Neural crest cell (in vitro differentiated cells): Measurements from ENCODE around the gene ERAP2. TPM values are rescaled to one million over a fixed set of nuclear protein-coding genes. Genes with fewer than 3 reads are reported as not detected.
"Not testable (repeated sequence)": the region's sequence is repeated elsewhere in the genome, so short reads cannot be mapped to it uniquely, and the experiment has no call there.

Experiments
- DNase-seq: peaks from one replicate; pipeline ENCODE4 v3.0.0; 2021; ENCODE audit warnings: low read depth, mixed read lengths, low spot score
- H3K27ac Mint-ChIP-seq: one replicate; pipeline ENCODE4 v1.8.0; 2021; ENCODE audit warnings: mild to moderate bottlenecking, mixed read lengths; ENCODE audit not compliant: unreplicated experiment
- H3K27me3 Mint-ChIP-seq: 2 replicates; pipeline ENCODE4 v1.8.0; 2021; ENCODE audit warnings: low read depth, mild to moderate bottlenecking, mixed read lengths
- H3K36me3 Mint-ChIP-seq: 2 replicates; pipeline ENCODE4 v1.8.0; 2021; ENCODE audit warnings: low read depth, mild to moderate bottlenecking, mixed read lengths
- H3K4me1 Mint-ChIP-seq: 2 replicates; pipeline ENCODE4 v1.8.0; 2021; ENCODE audit warnings: mixed read lengths
- H3K4me3 Mint-ChIP-seq: one replicate; pipeline ENCODE4 v1.8.0; 2021; ENCODE audit warnings: mild to moderate bottlenecking, mixed read lengths
- H3K9me3 Mint-ChIP-seq: 2 replicates; pipeline ENCODE4 v1.8.0; 2021; ENCODE audit warnings: mixed read lengths
- total RNA-seq: library from RNA; stranded (reverse); gene quantifications from 2 replicates; pipeline ENCODE4 v1.2.1, GENCODE V29; 2021
- TF ChIP-seq, protein P1 (sequence below): fragments of 200-600 bp; sonication (generic); conservative IDR thresholded peaks from 2 replicates; pipeline ENCODE4 v1.5.0; 2021; ENCODE audit warnings: antibody characterized with exemption, mild to moderate bottlenecking

Gene ERAP2
- total RNA-seq, 1 donor from 2014 or later = not detected

DNA sequence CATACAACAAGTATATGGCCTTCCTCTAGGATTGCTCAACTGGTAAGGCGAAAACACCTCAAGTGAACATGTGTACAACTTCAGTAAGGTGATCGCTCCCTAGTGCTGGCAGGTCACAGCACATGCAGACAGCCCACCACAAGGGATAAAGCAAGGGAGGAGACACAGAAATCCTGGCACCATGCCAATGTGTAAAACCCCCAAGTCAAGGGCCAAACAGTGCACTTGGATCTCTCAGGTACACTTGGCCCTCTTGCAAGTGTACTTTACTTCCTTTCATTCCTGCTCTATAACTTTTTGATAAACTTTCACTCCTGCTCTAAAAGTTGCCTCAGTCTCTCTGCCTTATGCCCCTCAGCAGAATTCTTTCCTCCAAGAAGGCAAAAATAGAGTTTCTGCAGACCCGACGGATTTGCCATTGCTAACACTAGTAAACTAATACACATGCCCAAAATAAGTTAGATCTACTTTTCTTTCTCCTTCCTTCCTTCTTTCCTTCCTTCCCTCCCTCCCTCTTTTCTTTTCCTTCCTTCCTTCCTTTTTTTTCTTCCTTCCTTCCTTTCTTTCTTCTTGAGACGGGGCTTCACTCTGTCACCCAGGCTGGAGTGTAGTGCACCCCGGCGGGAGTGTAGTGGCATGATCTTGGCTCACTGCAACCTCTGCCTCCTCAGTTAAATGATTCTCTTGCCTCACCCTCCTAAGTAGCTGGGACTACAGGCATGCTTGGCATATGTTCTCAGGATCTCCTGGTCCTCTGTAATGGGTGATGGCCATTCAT lies 52.8 kb downstream of the ERAP2 start:
- no peak overlapping the region for H3K27ac Mint-ChIP-seq
- H3K9me3 Mint-ChIP-seq = no peaks in the 10 kb centered on the region
- H3K4me3 Mint-ChIP-seq = no peak overlapping the region
- H3K4me1 Mint-ChIP-seq = peaks cover 17% of the 10 kb centered on the region
- no peaks in the 10 kb centered on the region for H3K27me3 Mint-ChIP-seq
- no peak for DNase-seq
- TF ChIP-seq, protein P1, sequence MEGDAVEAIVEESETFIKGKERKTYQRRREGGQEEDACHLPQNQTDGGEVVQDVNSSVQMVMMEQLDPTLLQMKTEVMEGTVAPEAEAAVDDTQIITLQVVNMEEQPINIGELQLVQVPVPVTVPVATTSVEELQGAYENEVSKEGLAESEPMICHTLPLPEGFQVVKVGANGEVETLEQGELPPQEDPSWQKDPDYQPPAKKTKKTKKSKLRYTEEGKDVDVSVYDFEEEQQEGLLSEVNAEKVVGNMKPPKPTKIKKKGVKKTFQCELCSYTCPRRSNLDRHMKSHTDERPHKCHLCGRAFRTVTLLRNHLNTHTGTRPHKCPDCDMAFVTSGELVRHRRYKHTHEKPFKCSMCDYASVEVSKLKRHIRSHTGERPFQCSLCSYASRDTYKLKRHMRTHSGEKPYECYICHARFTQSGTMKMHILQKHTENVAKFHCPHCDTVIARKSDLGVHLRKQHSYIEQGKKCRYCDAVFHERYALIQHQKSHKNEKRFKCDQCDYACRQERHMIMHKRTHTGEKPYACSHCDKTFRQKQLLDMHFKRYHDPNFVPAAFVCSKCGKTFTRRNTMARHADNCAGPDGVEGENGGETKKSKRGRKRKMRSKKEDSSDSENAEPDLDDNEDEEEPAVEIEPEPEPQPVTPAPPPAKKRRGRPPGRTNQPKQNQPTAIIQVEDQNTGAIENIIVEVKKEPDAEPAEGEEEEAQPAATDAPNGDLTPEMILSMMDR = no peak
- no peaks in the 10 kb centered on the region for H3K36me3 Mint-ChIP-seq

DNA sequence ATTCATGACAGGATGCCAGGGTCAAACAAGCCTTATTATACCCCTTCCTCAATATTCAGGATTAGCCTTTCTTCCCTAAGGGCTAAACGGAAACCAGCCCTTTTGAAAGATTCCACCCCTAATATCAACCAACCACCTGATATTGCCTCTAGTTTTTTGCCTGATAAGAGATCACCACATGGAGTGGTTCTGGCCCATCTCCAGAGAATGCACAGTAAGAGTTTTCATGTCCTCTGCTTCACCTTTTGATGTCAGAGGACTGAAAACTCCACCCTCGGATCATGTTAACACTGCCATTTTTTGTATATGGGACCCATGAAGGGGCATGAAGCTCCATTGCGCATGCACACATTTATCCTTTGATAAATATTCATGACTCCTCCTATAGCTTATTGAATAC lies 53.8 kb downstream of the ERAP2 start:
- H3K27me3 Mint-ChIP-seq = no peaks in the 10 kb centered on the region
- H3K27ac Mint-ChIP-seq = no peak overlapping the region
- peaks cover 20% of the 10 kb centered on the region for H3K4me1 Mint-ChIP-seq
- no peaks in the 10 kb centered on the region for H3K9me3 Mint-ChIP-seq
- DNase-seq = no peak
- no peaks in the 10 kb centered on the region for H3K36me3 Mint-ChIP-seq
- TF ChIP-seq, protein P1 = no peak
- H3K4me3 Mint-ChIP-seq = no peak overlapping the region

DNA sequence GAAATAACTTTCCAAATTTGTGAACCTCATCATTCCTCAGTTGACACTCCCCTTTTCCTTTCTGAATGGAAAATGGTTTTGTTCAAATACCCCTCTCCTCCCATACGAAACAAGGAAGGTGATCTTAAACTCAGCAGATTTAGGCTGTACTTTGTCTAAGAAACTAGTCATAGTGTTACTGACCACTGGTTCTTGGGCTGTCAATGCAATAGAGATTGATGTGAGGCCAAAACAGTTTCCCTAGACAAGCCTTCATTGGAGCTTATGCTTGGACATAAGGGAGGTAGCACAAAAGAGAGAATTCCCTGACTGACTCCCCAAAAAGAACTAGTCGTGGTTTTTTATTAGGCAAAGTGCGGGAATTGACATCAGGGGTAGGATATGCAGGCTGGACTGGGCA lies 54.3 kb downstream of the ERAP2 start:
- H3K27ac Mint-ChIP-seq = no peak overlapping the region
- no peak overlapping the region for H3K4me3 Mint-ChIP-seq
- H3K9me3 Mint-ChIP-seq = no peaks in the 10 kb centered on the region
- no peaks in the 10 kb centered on the region for H3K36me3 Mint-ChIP-seq
- H3K4me1 Mint-ChIP-seq = peaks cover 20% of the 10 kb centered on the region
- TF ChIP-seq, protein P1 = no peak
- H3K27me3 Mint-ChIP-seq = no peaks in the 10 kb centered on the region
- no peak for DNase-seq

DNA sequence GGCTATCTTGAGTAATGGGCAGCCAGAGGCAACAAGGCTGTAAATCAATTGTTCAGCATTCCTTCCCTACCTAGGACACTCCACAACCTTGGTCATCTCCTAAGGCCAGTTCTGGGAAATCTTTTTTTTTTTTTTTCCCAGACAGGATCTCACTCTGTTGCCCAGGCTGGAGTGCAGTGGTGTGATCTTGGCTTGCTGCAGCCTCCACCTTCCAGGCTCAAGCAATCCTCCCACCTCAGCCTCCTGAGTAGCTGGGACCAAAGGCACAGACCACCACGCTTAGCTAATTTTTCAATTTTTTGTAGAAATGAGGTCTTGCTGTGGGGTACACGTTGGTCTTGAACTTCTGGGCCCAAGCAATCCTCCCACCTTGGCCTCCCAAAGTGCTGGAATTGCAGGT lies 54.7 kb downstream of the ERAP2 start:
- not testable (repeated sequence) for DNase-seq, H3K36me3 Mint-ChIP-seq, H3K9me3 Mint-ChIP-seq, H3K27ac Mint-ChIP-seq, H3K27me3 Mint-ChIP-seq
- Mint-ChIP-seq H3K4me1 (peaks cover 20% of the 10 kb centered on the region), H3K4me3 (peak overlapping the region; percentile 8)

DNA sequence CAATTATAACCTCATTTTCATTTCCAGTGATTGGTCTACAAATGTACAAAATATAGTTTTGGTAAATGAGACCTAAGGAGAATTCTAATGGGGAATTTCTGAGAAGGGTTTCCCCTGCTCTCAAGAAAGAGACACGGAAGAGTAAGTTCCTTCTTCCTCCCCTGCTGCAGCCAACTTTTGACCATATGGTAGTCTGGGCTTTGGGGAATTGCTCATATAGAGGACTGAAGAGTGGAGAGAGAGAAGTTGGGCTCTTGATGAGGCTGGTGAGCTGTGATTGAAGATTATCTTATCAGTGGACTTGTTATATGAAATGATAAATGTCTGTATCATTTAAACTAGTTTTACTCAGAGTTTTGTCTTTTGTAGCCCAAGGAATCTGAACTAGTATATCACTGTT lies 55.3 kb downstream of the ERAP2 start:
- Mint-ChIP-seq H3K27me3 (no peaks in the 10 kb centered on the region), H3K27ac (no peak overlapping the region), H3K36me3 (no peaks in the 10 kb centered on the region), H3K9me3 (no peaks in the 10 kb centered on the region), H3K4me3 (peak overlapping the region; percentile 8), H3K4me1 (peaks cover 20% of the 10 kb centered on the region)
- TF ChIP-seq, protein P1 = no peak
- no peak for DNase-seq

DNA sequence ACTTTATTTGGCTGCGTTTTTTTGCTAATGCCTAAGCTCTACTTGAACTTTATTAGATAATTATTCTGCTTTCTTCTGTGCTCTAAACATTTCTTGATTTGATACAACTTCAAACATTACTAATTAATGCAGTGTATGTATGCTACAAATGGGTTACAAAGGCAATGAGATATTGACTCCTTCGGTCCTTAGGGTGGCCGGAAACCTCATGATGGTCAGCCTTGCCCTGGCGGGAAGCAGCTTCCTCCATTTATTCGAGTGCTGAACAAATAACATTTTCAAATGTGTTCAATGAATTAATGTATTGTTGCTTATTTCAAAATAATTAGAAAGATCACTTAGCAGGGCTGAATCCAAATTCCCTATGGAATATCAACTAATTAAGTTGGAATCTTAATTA lies 55.7 kb downstream of the ERAP2 start:
- TF ChIP-seq, protein P1 = no peak
- no peaks in the 10 kb centered on the region for H3K9me3 Mint-ChIP-seq
- no peak for DNase-seq
- peaks cover 25% of the 10 kb centered on the region for H3K4me1 Mint-ChIP-seq
- no peak overlapping the region for H3K27ac Mint-ChIP-seq
- no peaks in the 10 kb centered on the region for H3K27me3 Mint-ChIP-seq
- H3K36me3 Mint-ChIP-seq = no peaks in the 10 kb centered on the region
- H3K4me3 Mint-ChIP-seq = no peak overlapping the region
